ENCODE measurements around the gene LUM.

The LUM gene

GRCh38 chr12:91111366-91112325 lies at the start of gene LUM:
LUM (minus strand) TSS chr12:91111494; CDS start chr12:91108979, 2,515 bp downstream.
- H3K4me3 ChIP-seq (ENCODE audit: control insufficient read depth, low read depth, low read length) = peak within 1 kb of the TSS; percentile 51
- no peak for TF ChIP-seq CTCF (IDR thresholded peaks at IDR 0.05; ENCODE audit: control insufficient read depth, insufficient read depth, low read depth, low read length, missing control alignments)
- DNase-seq (ENCODE audit: low read depth) = peak; percentile 84

GRCh38 chr12:91161009-91161408 lies 49.7 kb upstream of the LUM start:
- no peak for DNase-seq (ENCODE audit: low read depth)
- no peak for TF ChIP-seq CTCF (IDR thresholded peaks at IDR 0.05; ENCODE audit: control insufficient read depth, insufficient read depth, low read depth, low read length, missing control alignments)
- no peak overlapping the region for H3K4me3 ChIP-seq (ENCODE audit: control insufficient read depth, low read depth, low read length)

- no peak for DNase-seq (ENCODE audit: low read depth)
- H3K4me3 ChIP-seq (ENCODE audit: control insufficient read depth, low read depth, low read length) = no peak overlapping the region
- no peak for TF ChIP-seq CTCF (IDR thresholded peaks at IDR 0.05; ENCODE audit: control insufficient read depth, insufficient read depth, low read depth, low read length, missing control alignments)
Observed at GRCh38 chr12:91155990-91156389, 44.7 kb upstream of the LUM start.

GRCh38 chr12:91154131-91154530 lies 42.8 kb upstream of the LUM start:
- no peak for DNase-seq (ENCODE audit: low read depth)
- no peak for TF ChIP-seq CTCF (IDR thresholded peaks at IDR 0.05; ENCODE audit: control insufficient read depth, insufficient read depth, low read depth, low read length, missing control alignments)
- no peak overlapping the region for H3K4me3 ChIP-seq (ENCODE audit: control insufficient read depth, low read depth, low read length)

- no peak for DNase-seq (ENCODE audit: low read depth)
Observed at GRCh38 chr12:91144053-91144452, 32.8 kb upstream of the LUM start.

GRCh38 chr12:91143206-91143605 lies 31.9 kb upstream of the LUM start:
- no peak for TF ChIP-seq CTCF (IDR thresholded peaks at IDR 0.05; ENCODE audit: control insufficient read depth, insufficient read depth, low read depth, low read length, missing control alignments)
- DNase-seq (ENCODE audit: low read depth) = no peak
- H3K4me3 ChIP-seq (ENCODE audit: control insufficient read depth, low read depth, low read length) = no peak overlapping the region

More at GRCh38 chr12:91144053-91144452, 32.8 kb upstream of the LUM start:
- TF ChIP-seq CTCF (IDR thresholded peaks at IDR 0.05; ENCODE audit: control insufficient read depth, insufficient read depth, low read depth, low read length, missing control alignments) = no peak
- H3K4me3 ChIP-seq (ENCODE audit: control insufficient read depth, low read depth, low read length) = no peak overlapping the region

Data from AG09309 (cell line).